HG03064 (cell line): ENCODE data around the gene POT1.

Source experiments
- ATAC-seq: cut with Tn5 transposase; IDR thresholded peaks from one replicate; pipeline ENCODE4 v1.9.1; 2021; ENCODE audit warnings: low read depth; ENCODE audit not compliant: unreplicated experiment

Gene POT1

GRCh38 chr7:124812764-124813163 lies 116.9 kb downstream of the POT1 start:
- ATAC-seq = no peak

- ATAC-seq = no peak
Observed at GRCh38 chr7:124811341-124811740, 118.3 kb downstream of the POT1 start.

GRCh38 chr7:124810605-124811004 lies 119.0 kb downstream of the POT1 start:
- no peak for ATAC-seq

GRCh38 chr7:124808206-124808605 lies 121.4 kb downstream of the POT1 start:
- no peak for ATAC-seq

- no peak for ATAC-seq
Observed at GRCh38 chr7:124801330-124801895, 128.2 kb downstream of the POT1 start.

- ATAC-seq = no peak
Observed at GRCh38 chr7:124800386-124800785, 129.2 kb downstream of the POT1 start.

- ATAC-seq = no peak
Observed at GRCh38 chr7:124799448-124799847, 130.2 kb downstream of the POT1 start.

GRCh38 chr7:124796771-124797170 lies 132.9 kb downstream of the POT1 start:
- ATAC-seq = no peak

GRCh38 chr7:124792696-124793095 lies 136.9 kb downstream of the POT1 start:
- no peak for ATAC-seq

- no peak for ATAC-seq
Observed at GRCh38 chr7:124792002-124792401, 137.6 kb downstream of the POT1 start.

GRCh38 chr7:124791426-124791825 lies 138.2 kb downstream of the POT1 start:
- no peak for ATAC-seq

GRCh38 chr7:124790645-124791044 lies 139.0 kb downstream of the POT1 start:
- no peak for ATAC-seq

- ATAC-seq = no peak
Observed at GRCh38 chr7:124785994-124786393, 143.6 kb downstream of the POT1 start.

GRCh38 chr7:124784879-124785818 lies 144.5 kb downstream of the POT1 start:
- ATAC-seq = no peak

- no peak for ATAC-seq
Observed at GRCh38 chr7:124783271-124783670, 146.4 kb downstream of the POT1 start.

- ATAC-seq = no peak
Observed at GRCh38 chr7:124781907-124782734, 147.5 kb downstream of the POT1 start.

GRCh38 chr7:124781418-124781817 lies 148.2 kb downstream of the POT1 start:
- no peak for ATAC-seq

- ATAC-seq = no peak
Observed at GRCh38 chr7:124780608-124781007, 149.0 kb downstream of the POT1 start.

GRCh38 chr7:124780056-124780455 lies 149.6 kb downstream of the POT1 start:
- ATAC-seq = no peak

- no peak for ATAC-seq
Observed at GRCh38 chr7:124779620-124780019, 150.0 kb downstream of the POT1 start.

- no peak for ATAC-seq
Observed at GRCh38 chr7:124779194-124779593, 150.4 kb downstream of the POT1 start.
